ENCODE measurements around the gene LSM11.

The LSM11 gene

GRCh38 chr5:157767689-157768088 is 24.2 kb downstream of the LSM11 start:
- no peak for DNase-seq (ENCODE audit: low read depth in 3 of 3)

- no peak for DNase-seq (ENCODE audit: low read depth in 3 of 3)
Measured at GRCh38 chr5:157770665-157771064, 27.2 kb downstream of the LSM11 start.

GRCh38 chr5:157772127-157772526 is 28.6 kb downstream of the LSM11 start:
- no peak for DNase-seq (ENCODE audit: low read depth in 3 of 3)

- DNase-seq (ENCODE audit: low read depth in 3 of 3), result no peak
Measured at GRCh38 chr5:157778121-157778805, 34.8 kb downstream of the LSM11 start.

GRCh38 chr5:157779221-157779620 is 35.7 kb downstream of the LSM11 start:
- no peak for DNase-seq (ENCODE audit: low read depth in 3 of 3)

GRCh38 chr5:157785801-157786200 is 42.3 kb downstream of the LSM11 start:
- DNase-seq (ENCODE audit: low read depth in 3 of 3), result no peak

GRCh38 chr5:157793301-157793700 is 49.8 kb downstream of the LSM11 start:
- DNase-seq (ENCODE audit: low read depth in 3 of 3), result no peak

GRCh38 chr5:157799578-157799977 is 56.1 kb downstream of the LSM11 start:
- no peak for DNase-seq (ENCODE audit: low read depth in 3 of 3)

GRCh38 chr5:157800137-157800536 is 56.6 kb downstream of the LSM11 start:
- DNase-seq (ENCODE audit: low read depth in 3 of 3), result no peak

GRCh38 chr5:157802736-157803135 is 59.2 kb downstream of the LSM11 start:
- DNase-seq (ENCODE audit: low read depth in 3 of 3), result no peak

GRCh38 chr5:157808043-157808442 is 64.5 kb downstream of the LSM11 start:
- DNase-seq (ENCODE audit: low read depth in 3 of 3), result no peak
